Measurements from ENCODE around the gene CPAMD8. TPM values are rescaled to one million over a fixed set of nuclear protein-coding genes. Genes with fewer than 3 reads are reported as not detected.

Gene CPAMD8
- total and polyA plus RNA-seq, 10 of the 15 experiments (the other 5 are each of a cell fraction or from before 2014, with no cell fraction given) = 0.12 to 0.97 (median 0.25) TPM; not detected in 3

- SMC1A ChIA-PET (ENCODE audit: uncharacterized antibody, unreplicated experiment) = no interaction called here
- RAD21 ChIA-PET (ENCODE audit: unreplicated experiment) = interaction anchor here (0.6 kb wide), 1 partner anchor 424 kb away, joined by 4 read pairs; no protein-coding TSS in a partner anchor
- no peak overlapping the region for H2AFZ ChIP-seq (ENCODE audit: control insufficient read depth, low read depth, low read length)
- intact Hi-C loops (cut with micrococcal nuclease; ENCODE audit: unreplicated experiment) = no loop called here
- CTCF ChIA-PET = no interaction called here
- 15% methylated on average over 5 of the region's 5 CpGs for WGBS (ENCODE audit: insufficient coverage, insufficient replicate concordance, low lambda C conversion rate, missing lambda C conversion rate)
- DNase-seq (ENCODE audit: low read depth, low spot score) (no peak), ATAC-seq (no peak), FAIRE-seq (no peak)
- H3K4me1 ChIP-seq (ENCODE audit: control insufficient read depth, insufficient read depth, low read length) = peaks cover 5% of the 10 kb centered on the region
- POLR2A ChIA-PET = no interaction called here
- BruUV-seq (replicated peaks) = no TSS peak
- H3K79me2 ChIP-seq (ENCODE audit: control insufficient read depth, insufficient read depth, low read length) = no peaks in the 10 kb centered on the region
- TF ChIP-seq YY1 (IDR thresholded peaks at IDR 0.05; ENCODE audit: low read depth, low read length) (0 out of 2 replicates have a peak, but pooled peaks have one; percentile 30), RELB (IDR thresholded peaks at IDR 0.05; ENCODE audit: low read depth) (no peak), SRF (IDR thresholded peaks at IDR 0.05; ENCODE audit: low read depth in 2 of 2, low read length in 2 of 2) (peak in 1 of 2 experiments; percentile 67; a peak in 1 of 4 replicates)
- TF ChIP-seq, protein P1, sequence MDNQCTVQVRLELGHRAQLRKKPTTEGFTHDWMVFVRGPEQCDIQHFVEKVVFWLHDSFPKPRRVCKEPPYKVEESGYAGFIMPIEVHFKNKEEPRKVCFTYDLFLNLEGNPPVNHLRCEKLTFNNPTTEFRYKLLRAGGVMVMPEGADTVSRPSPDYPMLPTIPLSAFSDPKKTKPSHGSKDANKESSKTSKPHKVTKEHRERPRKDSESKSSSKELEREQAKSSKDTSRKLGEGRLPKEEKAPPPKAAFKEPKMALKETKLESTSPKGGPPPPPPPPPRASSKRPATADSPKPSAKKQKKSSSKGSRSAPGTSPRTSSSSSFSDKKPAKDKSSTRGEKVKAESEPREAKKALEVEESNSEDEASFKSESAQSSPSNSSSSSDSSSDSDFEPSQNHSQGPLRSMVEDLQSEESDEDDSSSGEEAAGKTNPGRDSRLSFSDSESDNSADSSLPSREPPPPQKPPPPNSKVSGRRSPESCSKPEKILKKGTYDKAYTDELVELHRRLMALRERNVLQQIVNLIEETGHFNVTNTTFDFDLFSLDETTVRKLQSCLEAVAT (IDR thresholded peaks at IDR 0.05) = peak; percentile 86
- H3K27ac ChIP-seq (ENCODE audit: control insufficient read depth, insufficient read depth) = no peak overlapping the region
- H3K4me2 ChIP-seq (ENCODE audit: control insufficient read depth, insufficient read depth) = no peak overlapping the region
- H3K36me3 ChIP-seq (ENCODE audit: control insufficient read depth in 2 of 2, insufficient read depth in 2 of 2, low read length in 1 of 2) = no peaks in the 10 kb centered on the region
- H3K9me3 ChIP-seq (replicated peaks; ENCODE audit: control insufficient read depth, insufficient read depth, low read length) = no peaks in the 10 kb centered on the region
- H4K20me1 ChIP-seq (ENCODE audit: control insufficient read depth, insufficient read depth) = no peaks in the 10 kb centered on the region
- H3K9ac ChIP-seq (ENCODE audit: control insufficient read depth, insufficient read depth, low read length) = no peak overlapping the region
- in situ Hi-C loops (cut with MboI) = loop anchor here (5.0 kb wide), 1 partner anchor 132 kb away; no protein-coding TSS in a partner anchor
- no peaks in the 10 kb centered on the region for H3K27me3 ChIP-seq (replicated peaks in 1 of 2; ENCODE audit: control insufficient read depth in 2 of 2, insufficient read depth in 2 of 2, low read length in 1 of 2)
- no peak overlapping the region for H3K4me3 ChIP-seq
Measured at GRCh38 chr19:16904599-16904998, 122.0 kb downstream of the CPAMD8 start.

All from GM12878 (cell line).